ENCODE data around the gene CISD3.

Gene CISD3

GRCh38 chr17:38701504-38702165, 28.5 kb upstream of the CISD3 start:
- Histone ChIP-seq H3K27ac (ENCODE audit: extremely low read depth, low read depth, low read length) (peak overlapping the region; percentile 76; the same call in 1 of the 2 replicates), H3K4me3 (ENCODE audit: low read depth, low read length) (peak overlapping the region; percentile 43), H3K36me3 (ENCODE audit: control insufficient read depth in 2 of 2, insufficient read depth in 1 of 2, low read length in 2 of 2) (no peaks in the 10 kb centered on the region), H3K9me3 (ENCODE audit: control insufficient read depth, insufficient read depth, low read depth, low read length) (no peaks in the 10 kb centered on the region), H3K4me1 (ENCODE audit: control insufficient read depth, insufficient read depth, low read length) (peaks cover 6% of the 10 kb centered on the region; the same call in 1 of the 2 replicates)
- POLR2A ChIA-PET, result interaction anchor here (0.8 to 1.9 kb wide), 4 partner anchors 11 to 34 kb away, joined by 3 to 5 read pairs (median 4); no protein-coding TSS in a partner anchor
- CTCF ChIA-PET, result interaction anchor here (0.8 to 1.1 kb wide), 2 partner anchors 29 to 352 kb away, joined by 3 to 4 read pairs; partner anchors contain the start of gene CISD3
- TF ChIP-seq HOXC10 (CRISPR knock-in tag; IDR thresholded peaks at IDR 0.05) (0 out of 2 replicates have a peak, but pooled peaks have one; percentile 9), BCL6B (tag by site-specific recombination; IDR thresholded peaks at IDR 0.05) (no peak), ZNF777 (tag by site-specific recombination; IDR thresholded peaks at IDR 0.05; ENCODE audit: borderline replicate concordance) (peak; percentile 36; the same call in 1 of the 2 replicates), ZNF335 (tag by site-specific recombination; conservative IDR thresholded peaks at IDR 0.05) (peak; percentile 75; the same call in 1 of the 2 replicates), GLIS1 (tag by site-specific recombination; IDR thresholded peaks at IDR 0.05) (0 out of 2 replicates have a peak, but pooled peaks have one; percentile 6), SCRT1 (tag by site-specific recombination; IDR thresholded peaks at IDR 0.05; ENCODE audit: borderline replicate concordance) (no peak), WT1 (tag by site-specific recombination; IDR thresholded peaks at IDR 0.05) (no peak), ZNF112 (tag by site-specific recombination; IDR thresholded peaks at IDR 0.05) (no peak), ZNF24 (tag by site-specific recombination; IDR thresholded peaks at IDR 0.05) (0 out of 2 replicates have a peak, but pooled peaks have one; percentile 21), KLF17 (tag by site-specific recombination; IDR thresholded peaks at IDR 0.05) (no peak; the same call in 1 of the 2 replicates), ZBTB48 (tag by site-specific recombination; IDR thresholded peaks at IDR 0.05) (peak; percentile 11; the same call in 1 of the 2 replicates), INSM2 (tag by site-specific recombination; IDR thresholded peaks at IDR 0.05) (no peak), GLIS2 (tag by site-specific recombination; IDR thresholded peaks at IDR 0.05) (0 out of 2 replicates have a peak, but pooled peaks have one; percentile 28), TCF7L2 (IDR thresholded peaks at IDR 0.05; ENCODE audit: borderline replicate concordance, low read depth, low read length) (no peak), EGR2 (tag by site-specific recombination; IDR thresholded peaks at IDR 0.05; ENCODE audit: low read depth) (peak; percentile 71), KLF9 (tag by site-specific recombination; IDR thresholded peaks at IDR 0.05; ENCODE audit: low read depth) (0 out of 2 replicates have a peak, but pooled peaks have one; percentile 14), BCL11A (tag by site-specific recombination; IDR thresholded peaks at IDR 0.05; ENCODE audit: low read depth) (peak; percentile 38; the same call in 1 of the 2 replicates), SP7 (tag by site-specific recombination; IDR thresholded peaks at IDR 0.05) (peak; percentile 41; the same call in 1 of the 2 replicates), ZSCAN30 (tag by site-specific recombination; IDR thresholded peaks at IDR 0.05) (peak; percentile 38; the same call in 1 of the 2 replicates), ZBTB17 (tag by site-specific recombination; IDR thresholded peaks at IDR 0.05) (peak; percentile 45; the same call in 1 of the 2 replicates), PRDM1 (tag by site-specific recombination; IDR thresholded peaks at IDR 0.05) (0 out of 2 replicates have a peak, but pooled peaks have one; percentile 22), ZNF473 (tag by site-specific recombination; IDR thresholded peaks at IDR 0.05) (no peak), KLF7 (tag by site-specific recombination; IDR thresholded peaks at IDR 0.05; ENCODE audit: borderline replicate concordance) (peak; percentile 52; the same call in 1 of the 2 replicates), ZBTB10 (tag by site-specific recombination; IDR thresholded peaks at IDR 0.05) (peak; percentile 76), ZNF585B (tag by site-specific recombination; IDR thresholded peaks at IDR 0.05) (no peak)
- TF ChIP-seq, protein P1, sequence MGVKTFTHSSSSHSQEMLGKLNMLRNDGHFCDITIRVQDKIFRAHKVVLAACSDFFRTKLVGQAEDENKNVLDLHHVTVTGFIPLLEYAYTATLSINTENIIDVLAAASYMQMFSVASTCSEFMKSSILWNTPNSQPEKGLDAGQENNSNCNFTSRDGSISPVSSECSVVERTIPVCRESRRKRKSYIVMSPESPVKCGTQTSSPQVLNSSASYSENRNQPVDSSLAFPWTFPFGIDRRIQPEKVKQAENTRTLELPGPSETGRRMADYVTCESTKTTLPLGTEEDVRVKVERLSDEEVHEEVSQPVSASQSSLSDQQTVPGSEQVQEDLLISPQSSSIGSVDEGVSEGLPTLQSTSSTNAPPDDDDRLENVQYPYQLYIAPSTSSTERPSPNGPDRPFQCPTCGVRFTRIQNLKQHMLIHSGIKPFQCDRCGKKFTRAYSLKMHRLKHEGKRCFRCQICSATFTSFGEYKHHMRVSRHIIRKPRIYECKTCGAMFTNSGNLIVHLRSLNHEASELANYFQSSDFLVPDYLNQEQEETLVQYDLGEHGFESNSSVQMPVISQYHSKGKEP (tag by site-specific recombination; IDR thresholded peaks at IDR 0.05), result no peak
- TF ChIP-seq, protein P2, sequence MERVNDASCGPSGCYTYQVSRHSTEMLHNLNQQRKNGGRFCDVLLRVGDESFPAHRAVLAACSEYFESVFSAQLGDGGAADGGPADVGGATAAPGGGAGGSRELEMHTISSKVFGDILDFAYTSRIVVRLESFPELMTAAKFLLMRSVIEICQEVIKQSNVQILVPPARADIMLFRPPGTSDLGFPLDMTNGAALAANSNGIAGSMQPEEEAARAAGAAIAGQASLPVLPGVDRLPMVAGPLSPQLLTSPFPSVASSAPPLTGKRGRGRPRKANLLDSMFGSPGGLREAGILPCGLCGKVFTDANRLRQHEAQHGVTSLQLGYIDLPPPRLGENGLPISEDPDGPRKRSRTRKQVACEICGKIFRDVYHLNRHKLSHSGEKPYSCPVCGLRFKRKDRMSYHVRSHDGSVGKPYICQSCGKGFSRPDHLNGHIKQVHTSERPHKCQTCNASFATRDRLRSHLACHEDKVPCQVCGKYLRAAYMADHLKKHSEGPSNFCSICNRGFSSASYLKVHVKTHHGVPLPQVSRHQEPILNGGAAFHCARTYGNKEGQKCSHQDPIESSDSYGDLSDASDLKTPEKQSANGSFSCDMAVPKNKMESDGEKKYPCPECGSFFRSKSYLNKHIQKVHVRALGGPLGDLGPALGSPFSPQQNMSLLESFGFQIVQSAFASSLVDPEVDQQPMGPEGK (tag by site-specific recombination; IDR thresholded peaks at IDR 0.05), result peak; percentile 11

All from HEK293 (cell line).